NCI-H2227 treated with DMSO at 0.1 percent for 48 hours (cell line): Measurements from ENCODE around the gene POLG2.
"Not testable (repeated sequence)": the region's sequence is repeated elsewhere in the genome, so short reads cannot be mapped to it uniquely, and the experiment has no call there.

ENCODE experiments used
- DNase-seq: peaks from one replicate; lab custom pipeline; 2025; lab: John Stamatoyannopoulos, UW

The POLG2 gene

GRCh38 chr17:64439956-64440355 lies 56.9 kb downstream of the POLG2 start:
- DNase-seq = no peak

GRCh38 chr17:64439521-64439920 lies 57.3 kb downstream of the POLG2 start:
- not testable (repeated sequence) for DNase-seq

- no peak for DNase-seq
Measured at GRCh38 chr17:64437944-64438525, 58.8 kb downstream of the POLG2 start.

GRCh38 chr17:64431534-64431933 lies 65.3 kb downstream of the POLG2 start:
- DNase-seq = no peak

- DNase-seq = not testable (repeated sequence)
Measured at GRCh38 chr17:64430036-64430435, 66.8 kb downstream of the POLG2 start.

DNA sequence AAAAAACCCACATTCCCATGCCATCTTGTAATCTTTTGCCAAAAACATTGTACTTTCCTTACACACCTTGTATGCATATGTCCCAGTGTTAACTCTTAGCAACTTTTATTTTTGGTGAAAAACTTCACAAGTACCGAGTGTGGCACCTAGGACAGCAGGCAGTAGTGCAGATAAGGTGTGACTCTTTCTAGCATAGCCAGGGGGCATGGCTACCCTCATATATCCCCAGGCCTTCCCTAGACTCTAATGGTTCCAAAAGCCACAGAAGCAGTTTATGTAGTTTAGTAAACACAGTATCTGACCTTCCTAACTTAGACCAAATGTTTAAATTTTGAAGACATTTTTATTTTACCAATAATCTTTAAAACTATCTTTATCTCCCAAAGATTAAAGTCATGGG lies 68.4 kb downstream of the POLG2 start:
- DNase-seq = no peak
